HG03095 (cell line): ENCODE data around the gene RARS1.
A peak's percentile ranks its signal among the peaks of the same experiment; 100 is the strongest.
"Not testable (repeated sequence)": the region's sequence is repeated elsewhere in the genome, so short reads cannot be mapped to it uniquely, and the experiment has no call there.

Source experiments
- ATAC-seq: cut with Tn5 transposase; IDR thresholded peaks from one replicate; pipeline ENCODE4 v1.9.1; 2021; ENCODE audit warnings: moderate library complexity; ENCODE audit not compliant: unreplicated experiment

Gene RARS1

DNA sequence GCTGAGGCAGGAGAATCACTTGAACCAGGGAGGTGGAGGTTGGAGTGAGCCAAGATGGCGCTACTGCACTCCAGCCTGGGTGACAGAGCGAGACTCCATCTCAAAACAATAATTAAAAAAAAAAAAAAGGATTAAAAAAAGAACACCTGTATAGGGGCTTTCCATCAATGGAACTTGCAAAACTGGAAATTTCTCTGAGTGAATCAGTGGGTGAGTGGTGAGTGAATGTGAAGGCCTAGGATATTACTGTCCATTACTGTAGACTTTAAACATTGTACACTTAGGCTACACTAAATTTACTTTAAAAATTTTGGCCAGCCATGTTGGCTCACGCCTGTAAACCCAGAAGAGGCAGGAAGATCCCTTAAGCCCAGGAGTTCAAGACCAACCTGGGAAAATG lies 5.7 kb upstream of the RARS1 start:
- ATAC-seq = no peak

DNA sequence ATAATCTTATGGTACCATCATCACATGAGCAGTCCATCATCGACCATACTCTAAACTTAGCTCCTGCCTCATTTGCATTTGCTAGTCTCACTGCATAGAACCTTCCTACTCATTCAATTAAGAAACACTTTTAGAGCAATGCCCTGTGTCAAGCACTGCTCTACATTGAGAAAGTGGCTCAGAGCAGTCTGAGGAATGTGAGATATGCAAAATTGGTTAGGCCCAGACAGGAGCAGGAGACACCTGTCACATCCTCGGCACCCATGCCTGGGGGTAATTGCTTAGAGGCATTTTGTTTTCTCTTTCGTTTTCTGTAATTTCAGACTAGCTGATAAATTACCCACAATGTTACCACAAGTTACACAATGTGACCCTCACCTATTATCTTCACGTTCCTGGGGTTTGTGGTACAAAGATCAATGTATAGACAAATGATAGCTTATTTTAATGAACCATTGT lies 4.9 kb upstream of the RARS1 start:
- ATAC-seq = peak; percentile 95

DNA sequence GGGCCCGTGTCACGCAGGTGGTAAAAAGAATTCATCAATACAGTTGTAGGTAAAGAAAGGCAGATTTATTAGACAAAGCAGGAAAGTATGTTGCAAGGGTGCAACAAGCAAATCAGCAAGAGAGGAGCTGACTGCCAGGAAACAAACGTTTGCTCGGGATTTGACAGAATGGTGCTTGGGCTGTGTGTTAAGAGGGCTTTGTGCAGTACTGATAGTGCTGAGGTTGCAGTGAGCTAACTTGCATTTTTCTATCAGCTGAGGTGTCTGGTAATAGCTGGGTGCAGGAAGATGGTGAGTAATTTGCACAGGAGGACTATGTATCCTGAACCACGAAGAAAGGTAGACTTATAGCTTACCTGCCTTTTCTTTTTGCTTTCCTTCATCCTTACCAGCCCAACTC lies 3.9 kb upstream of the RARS1 start:
- no peak for ATAC-seq

DNA sequence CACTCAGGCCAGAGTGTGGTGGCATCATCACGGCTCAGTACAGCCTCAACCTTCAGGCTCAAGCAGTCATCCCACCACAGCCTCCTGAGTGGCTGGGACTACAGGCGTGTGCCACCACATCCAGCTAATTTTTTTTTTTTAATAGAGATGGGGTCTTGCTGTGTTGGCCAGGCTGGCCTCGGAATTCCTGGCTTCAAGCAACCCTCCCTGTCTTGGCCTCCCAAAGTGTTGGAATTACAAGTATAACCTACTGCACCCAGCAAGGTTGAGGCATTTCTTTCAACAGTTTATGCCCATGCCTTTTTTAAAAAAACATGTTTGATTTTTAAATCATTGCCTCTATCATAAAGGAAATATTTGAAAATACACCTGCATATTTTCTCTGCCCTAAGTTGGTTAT lies 2.8 kb downstream of the RARS1 start:
- no peak for ATAC-seq

DNA sequence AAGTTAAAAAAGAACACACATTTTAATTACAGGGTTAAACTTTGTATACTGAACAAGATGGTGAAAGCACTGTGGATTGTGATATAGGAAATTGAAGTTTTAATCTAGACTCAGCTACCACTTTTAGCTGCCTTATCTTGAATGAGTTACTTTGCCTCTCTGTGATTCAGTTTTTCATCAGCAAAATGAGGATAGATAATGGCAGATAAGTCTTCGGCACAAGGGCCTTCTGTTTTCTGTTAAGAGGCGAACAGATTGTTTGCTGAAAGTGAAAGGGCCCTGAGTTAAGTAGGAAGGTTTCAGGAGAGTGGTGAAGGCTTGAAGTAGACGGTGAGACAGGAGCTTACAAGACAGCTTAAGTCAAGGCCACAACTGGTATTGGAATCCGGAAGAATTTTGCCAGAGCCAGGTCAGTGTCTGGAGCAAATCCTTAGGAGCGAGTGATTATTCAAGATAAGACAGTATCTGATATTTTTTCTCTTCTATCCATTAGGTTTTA lies 7.8 kb downstream of the RARS1 start:
- no peak for ATAC-seq

DNA sequence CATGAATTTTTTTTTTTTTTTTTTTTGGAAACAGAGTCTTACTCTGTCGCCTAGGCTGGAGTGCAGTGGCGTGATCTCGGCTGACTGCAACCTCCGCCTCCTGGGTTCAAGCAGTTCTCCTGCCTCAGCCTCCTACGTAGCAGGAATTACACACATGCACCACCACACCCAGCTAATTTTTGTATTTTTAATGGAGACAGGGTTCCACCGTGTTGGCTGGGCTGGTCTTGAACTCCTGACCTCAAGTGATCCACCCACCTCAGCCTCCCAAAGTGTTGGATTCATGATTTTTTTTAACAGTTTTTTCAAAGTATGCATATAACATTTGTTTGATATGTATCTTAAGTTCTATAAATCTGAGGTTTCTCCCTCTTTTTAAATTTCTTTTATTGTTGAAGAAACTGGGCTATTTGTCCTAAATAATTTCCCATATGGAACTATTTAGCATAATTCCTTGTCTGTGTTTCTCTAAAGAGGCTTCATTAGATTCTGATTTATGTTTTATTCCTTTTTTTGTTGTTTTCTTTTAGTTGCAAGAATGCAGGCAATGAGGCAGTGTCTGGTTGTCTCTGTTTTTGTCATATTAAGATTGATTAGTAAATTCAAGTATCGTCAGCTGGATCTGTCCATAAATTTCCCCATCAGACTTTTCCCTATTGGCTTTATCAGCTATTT lies 16.4 kb downstream of the RARS1 start:
- no peak for ATAC-seq

DNA sequence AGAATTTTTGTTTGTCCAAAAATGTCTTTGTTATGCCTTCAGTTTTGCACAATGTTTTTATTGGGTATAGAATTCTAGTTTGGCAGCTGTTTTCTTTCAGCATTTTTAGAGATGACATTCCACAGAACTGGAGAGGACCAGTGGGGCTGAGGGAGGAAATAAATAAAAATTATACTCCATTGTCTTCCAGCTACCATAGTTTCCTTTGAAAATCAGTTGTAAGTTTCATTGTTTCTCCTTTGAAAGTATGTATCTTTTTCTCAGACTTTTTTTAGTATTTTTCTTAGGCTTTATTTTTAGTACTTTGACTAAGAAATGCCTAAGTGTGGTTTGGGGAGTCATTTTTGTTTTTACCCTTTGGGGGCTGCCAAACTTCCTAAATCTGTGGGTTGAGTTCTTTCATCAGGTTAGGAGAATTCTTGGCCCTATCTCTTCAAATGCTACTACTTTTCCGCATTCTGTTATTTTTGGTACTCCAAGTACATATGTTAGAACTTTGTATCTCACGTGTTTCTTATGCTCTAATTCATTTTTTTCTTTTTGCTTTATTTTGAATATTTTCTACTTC lies 27.7 kb downstream of the RARS1 start:
- no peak for ATAC-seq

DNA sequence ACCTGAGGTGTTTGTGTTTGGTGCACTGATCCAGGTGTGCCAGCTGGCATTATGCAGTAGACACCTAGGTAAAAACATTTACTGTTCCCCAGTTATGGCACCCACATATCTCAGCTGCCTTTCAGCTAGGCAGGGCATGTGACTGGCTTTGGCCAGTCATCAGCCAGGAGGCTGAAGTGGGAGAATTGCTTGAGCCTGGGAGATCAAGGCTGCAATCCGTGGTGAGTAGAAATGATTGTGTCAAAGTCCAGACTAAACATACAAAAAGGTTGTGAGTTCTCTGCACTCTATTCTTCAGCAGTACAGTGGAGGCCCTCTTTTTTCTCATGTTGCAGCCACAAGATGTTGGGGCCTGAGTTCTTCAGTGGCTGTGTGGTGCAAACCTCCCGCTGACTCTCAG lies 39.6 kb downstream of the RARS1 start:
- ATAC-seq = no peak

DNA sequence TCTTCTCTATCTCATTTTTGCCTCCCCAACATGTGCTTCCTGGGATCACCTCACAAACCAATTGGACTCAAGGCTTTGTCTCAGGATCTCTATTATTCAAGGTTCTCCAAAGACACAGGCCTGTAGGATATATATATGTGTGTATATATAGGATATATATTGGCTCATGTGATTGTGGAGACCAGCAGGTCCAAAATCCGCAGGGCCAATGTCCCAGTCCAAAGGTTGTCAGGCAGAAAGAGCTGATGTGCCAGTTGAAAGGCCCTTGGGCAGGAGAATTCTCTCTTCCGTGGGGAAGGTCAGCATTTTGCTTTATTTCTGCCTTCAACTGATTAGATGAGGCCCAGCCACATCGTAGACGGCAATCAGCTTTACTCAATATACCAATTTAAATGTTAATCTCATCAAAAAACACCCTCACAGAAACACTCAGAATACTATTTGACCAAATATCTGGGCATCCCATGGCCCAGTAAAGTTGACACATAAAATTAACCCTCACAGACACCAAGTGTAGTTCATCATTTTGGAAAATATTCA lies 41.6 kb downstream of the RARS1 start:
- no peak for ATAC-seq

DNA sequence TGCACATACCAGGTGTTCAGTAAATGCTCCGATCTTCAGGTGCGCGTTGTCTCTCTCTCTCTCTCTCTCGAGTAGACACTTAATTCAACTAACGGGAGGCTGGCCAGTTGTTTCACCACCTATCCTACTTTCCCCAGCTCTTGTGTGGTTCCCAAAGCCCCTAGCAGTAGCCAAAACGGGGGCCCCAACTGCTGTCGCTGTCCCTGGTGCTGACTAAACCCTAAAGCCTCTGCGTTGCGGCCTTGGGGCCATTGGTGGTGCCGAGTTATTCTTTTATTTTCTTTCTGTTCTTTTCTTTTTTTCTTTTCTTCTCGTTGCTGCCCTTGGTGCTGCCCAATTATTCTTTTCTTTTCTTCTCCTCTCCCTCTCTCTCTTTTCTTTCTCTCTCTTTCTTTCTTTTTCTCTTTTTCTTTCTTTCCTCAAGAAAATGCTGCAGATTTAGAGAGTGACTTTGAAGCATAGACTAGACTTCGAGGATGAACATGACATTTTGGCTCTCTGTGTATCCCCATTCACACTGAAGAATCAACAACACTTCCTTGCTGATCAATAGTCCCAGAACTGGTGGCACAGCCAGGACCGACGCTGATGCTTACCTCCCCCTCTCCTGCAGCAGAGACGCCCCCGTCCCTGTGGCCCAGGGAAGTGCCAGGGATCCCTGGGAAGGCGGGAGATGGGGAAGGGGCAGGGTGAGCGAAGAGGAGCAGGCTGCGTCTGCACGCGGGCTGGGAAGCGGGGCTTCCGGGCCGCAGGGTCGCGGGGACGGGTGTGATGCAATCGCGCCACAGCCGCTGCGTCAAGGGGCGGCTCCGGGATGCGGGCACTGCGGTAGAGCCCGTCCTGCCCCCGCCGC lies 42.5 kb downstream of the RARS1 start, which contains the start of gene FBLL1:
TSS of gene FBLL1 (plus strand) at position 785 of the 853 bp plus-strand sequence. CDS start 200 bp downstream, outside the sequence.
- no peak for ATAC-seq

DNA sequence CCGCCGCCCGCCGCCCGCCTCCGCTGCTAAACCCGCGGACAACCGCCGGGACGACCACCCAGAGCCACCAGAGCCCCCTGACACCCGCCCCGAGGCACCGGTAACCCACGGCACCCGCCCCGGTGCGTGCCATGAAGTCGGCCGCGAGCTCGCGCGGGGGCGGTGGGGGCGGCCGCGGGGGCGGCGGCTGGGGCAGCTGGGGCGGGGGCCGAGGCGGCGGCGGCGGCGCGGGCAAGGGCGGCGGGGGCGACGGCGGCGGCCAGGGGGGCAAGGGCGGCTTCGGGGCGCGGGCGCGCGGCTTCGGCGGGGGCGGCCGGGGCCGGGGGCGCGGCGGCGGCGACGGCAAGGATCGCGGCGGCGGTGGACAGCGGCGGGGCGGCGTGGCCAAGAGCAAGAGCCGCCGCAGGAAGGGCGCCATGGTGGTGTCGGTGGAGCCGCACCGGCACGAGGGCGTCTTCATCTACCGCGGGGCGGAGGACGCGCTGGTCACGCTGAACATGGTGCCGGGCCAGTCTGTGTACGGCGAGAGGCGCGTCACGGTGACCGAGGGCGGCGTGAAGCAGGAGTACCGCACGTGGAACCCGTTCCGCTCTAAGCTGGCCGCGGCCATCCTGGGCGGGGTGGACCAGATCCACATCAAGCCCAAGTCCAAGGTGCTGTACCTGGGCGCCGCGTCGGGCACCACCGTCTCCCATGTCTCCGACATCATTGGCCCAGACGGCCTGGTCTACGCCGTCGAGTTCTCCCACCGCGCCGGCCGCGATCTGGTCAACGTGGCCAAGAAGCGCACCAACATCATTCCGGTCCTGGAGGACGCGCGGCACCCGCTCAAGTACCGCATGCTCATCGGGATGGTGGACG lies 43.3 kb downstream of the RARS1 start:
- ATAC-seq = no peak

DNA sequence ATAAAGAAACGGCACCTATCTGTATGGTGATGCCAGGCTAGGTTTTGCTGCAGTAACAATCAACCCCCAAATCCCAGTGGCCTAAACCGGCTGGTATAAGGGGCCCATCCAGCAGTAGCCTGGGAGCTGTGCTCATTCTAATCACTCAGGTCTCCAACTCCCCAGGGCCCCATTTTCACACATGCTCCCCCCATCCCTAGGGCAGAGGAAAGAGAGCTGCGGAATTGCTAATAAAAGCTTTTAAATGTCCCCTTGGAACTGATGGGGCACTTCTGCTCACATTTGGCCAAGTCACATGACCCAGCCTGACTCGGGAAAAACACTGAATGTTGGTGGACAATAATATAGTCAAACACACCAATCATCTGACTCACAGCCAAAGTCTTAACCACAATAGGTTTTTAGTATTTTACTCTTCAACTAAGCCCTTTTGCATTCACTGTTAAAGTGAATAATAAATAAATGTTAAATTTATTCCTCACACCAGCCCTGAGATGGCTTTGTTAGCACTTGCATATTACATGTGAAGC lies 44.4 kb downstream of the RARS1 start:
- no peak for ATAC-seq

DNA sequence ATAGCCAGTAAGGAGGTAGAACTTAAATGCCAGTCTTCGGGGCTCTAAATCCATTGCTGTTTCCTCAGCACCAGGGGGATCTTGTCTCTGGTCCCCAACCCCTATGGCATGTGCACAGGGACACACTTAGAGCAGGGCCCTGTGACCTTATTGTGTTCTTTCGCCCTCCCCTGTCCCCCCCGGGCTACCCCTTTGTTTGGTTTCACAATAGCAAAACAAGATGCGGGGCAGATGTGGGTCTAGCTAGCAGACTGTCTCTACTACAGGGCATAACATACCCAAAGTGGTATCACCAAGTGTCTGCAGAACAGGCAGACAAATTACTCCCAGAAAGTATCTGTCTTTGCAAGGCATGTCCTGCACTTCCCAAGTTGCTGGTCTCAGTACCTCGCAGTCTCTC lies 44.9 kb downstream of the RARS1 start:
- no peak for ATAC-seq

DNA sequence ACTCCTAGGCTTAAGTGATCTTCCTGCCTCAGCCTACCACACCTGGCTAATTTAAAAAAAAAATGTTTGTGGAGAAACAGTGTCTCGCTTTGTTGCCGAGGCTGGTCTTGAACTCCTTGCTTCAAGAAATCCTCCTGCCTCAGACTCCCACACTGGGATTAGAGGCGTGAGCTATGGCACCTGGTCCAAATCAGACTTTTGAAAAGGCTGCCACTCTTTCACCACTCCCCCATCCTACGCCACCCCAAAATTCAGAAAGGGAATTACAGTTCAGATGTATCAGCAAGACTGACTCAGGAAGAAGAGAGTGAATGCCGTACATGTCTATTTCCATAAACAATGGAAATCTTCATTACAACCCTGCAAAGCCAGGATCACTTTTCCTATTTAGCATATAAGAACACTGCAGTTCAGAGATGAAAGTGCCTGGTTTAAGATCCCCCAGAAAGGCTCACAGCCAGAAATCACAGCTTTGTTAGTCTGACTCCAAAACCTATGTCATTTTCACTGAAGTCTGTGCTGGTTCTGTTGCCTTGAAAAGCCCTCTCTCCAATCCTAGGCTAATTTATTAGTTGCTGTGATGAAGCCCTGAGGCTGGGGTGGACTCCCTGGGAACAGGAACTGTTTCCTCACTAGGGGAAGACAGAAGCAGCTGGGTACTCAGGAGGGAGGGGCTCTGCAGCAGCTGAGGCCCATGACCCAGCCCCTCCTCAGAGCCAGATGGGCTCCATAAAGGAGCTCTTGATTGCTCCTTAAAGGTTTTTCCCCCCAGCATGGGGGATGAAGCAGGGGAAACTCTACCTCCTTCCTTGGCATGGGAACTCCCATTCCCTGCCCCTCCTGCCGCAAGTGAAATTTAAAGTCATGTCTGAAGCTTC lies 46.0 kb downstream of the RARS1 start:
- ATAC-seq = no peak

DNA sequence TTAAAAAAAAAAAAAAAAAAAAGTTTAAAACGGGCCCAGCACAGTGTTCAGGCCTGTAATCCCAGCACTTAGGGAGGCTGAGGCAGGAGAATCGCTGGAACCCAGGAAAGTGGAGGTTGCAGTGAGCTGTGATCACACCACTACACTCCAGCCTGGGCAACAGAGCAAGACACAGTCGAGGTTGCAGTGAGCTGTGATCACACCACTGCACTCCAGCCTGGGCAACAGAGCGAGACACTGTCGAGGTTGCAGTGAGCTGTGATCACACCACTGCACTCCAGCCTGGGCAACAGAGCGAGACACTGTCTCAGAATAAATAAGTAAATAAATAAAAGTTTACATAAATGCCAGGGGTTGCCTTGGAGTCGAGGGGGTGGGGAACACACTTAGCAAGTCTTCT lies 48.1 kb downstream of the RARS1 start:
- not testable (repeated sequence) for ATAC-seq

DNA sequence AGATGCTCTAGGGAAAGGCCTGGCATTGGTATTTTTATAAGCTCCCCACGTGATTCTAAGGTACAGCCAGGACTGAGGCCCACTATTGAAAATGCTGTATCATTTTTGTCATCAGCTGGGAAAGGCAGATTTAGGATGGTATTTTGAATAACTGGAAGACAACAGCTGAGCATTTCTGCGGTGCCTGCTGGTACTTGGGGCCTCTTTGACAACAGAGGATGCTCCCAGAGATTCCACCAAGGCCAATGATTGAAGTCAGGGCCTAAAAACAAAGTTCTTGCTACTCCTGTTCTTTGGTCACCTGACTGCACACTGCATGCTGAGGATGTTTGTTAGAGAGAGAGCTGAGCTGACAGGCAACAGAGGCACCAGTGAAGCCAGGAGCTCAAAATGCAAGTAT lies 50.9 kb downstream of the RARS1 start:
- ATAC-seq = no peak

DNA sequence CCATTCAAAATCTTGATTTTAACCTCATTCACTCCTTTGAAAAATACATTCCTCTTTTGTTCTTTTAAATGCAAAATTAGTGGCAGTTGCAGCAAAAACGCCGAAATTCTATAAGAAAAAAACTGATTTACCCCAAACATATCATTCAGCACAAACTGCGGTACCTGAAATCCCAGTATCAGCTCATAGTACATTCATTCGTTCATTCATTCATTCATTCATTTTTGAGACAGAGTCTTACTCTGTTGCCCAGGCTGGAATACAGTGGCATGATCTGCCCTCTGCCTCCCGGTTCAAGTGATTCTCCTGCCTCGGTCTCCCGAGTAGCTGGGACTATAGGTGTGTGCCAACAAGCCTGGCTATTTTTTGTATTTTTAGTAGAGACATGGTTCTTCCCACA lies 63.3 kb downstream of the RARS1 start:
- ATAC-seq = no peak

DNA sequence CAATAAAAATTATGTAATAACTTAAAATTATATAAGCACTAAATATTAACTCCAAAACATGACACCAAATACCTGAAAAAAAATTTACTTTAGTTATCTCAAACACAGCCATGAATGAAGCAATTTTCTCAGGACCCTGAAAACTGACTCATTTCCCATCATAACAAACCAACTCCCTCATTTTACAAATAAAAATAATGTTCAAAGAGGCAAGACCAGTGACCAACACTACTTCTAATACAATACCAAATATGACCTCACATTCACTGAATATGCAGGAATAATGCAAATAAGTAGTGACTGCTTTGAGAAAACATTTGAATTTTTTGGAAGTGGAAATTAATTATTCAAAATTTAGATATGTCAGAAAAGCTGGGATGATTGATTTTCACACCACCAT lies 64.4 kb downstream of the RARS1 start:
- no peak for ATAC-seq

DNA sequence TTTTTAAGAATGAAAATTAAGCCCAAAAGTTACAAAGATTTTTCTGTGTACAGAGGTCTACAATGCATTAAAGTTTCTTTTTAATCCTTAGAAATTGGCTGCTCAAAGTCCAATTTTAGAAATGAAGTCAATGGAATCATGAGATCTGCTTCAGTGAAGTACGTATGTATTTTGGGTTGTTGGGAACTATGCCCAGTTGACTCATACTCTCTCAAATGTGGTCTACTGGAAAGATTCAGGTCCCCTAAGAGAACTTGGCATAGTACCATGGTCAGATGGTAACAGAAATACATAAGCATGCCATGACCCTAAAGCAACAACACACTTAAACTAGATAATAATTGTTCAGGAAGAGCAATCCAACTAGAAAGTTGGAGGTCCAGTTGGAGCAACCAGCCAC lies 65.9 kb downstream of the RARS1 start:
- ATAC-seq = no peak
